ENCODE data around the gene HYAL4. TPM values are rescaled to one million over a fixed set of nuclear protein-coding genes. Genes with fewer than 3 reads are reported as not detected.

HYAL4 gene
- total RNA-seq: not detected
- long read RNA-seq: 0 reads

GRCh38 chr7:123844712-123845219, at the start of gene HYAL4:
HYAL4 (plus strand) TSS chr7:123845169; CDS start chr7:123868274, 23,105 bp downstream.
- H3K4me3 ChIP-seq: no peak within 1 kb of the TSS
- intact Hi-C loops (cut with DNase I): no loop called here
- TF ChIP-seq POLR2A (IDR thresholded peaks at IDR 0.05) (no peak), CTCF (IDR thresholded peaks at IDR 0.05) (no peak)
- no peaks in the 10 kb centered on the region for H3K27me3 ChIP-seq
- peaks cover 0 to 8% (median 0%) of the 10 kb centered on the region in 4 donors for H3K4me1 ChIP-seq
- ATAC-seq (peak in 2 of 4 donors; percentile 36 to 43), DNase-seq (no peak)
- 65% methylated on average over 6 of the region's 11 CpGs for WGBS (ENCODE audit: insufficient coverage, low coverage, low lambda C conversion rate, missing lambda C conversion rate)
- no peaks in the 10 kb centered on the region for H3K9me3 ChIP-seq
- no peaks in the 10 kb centered on the region for H3K36me3 ChIP-seq
- peak within 1 kb of the TSS in 1 of 3 donors; percentile 21 for H3K27ac ChIP-seq

GRCh38 chr7:123795917-123796316, 49.1 kb upstream of the HYAL4 start:
- TF ChIP-seq CTCF (IDR thresholded peaks at IDR 0.05) (no peak), POLR2A (IDR thresholded peaks at IDR 0.05) (no peak)
- Histone ChIP-seq H3K27me3 (no peaks in the 10 kb centered on the region), H3K4me1 (peaks cover 0 to 16% (median 5%) of the 10 kb centered on the region in 4 donors), H3K36me3 (no peaks in the 10 kb centered on the region), H3K27ac (no peak overlapping the region), H3K4me3 (no peak overlapping the region), H3K9me3 (no peaks in the 10 kb centered on the region)
- intact Hi-C loops (cut with DNase I): loop anchor here in 1 of 2 donors (10.0 kb wide), 1 partner anchor 69 kb away; no protein-coding TSS in a partner anchor
- no peak for DNase-seq
- no peak for ATAC-seq
- WGBS (ENCODE audit: insufficient coverage, low coverage, low lambda C conversion rate, missing lambda C conversion rate): 89% methylated on average over 1 of the region's 1 CpG

- 79% methylated on average over 1 of the region's 1 CpG for WGBS (ENCODE audit: insufficient coverage, low coverage, low lambda C conversion rate, missing lambda C conversion rate)
- H3K27ac ChIP-seq: no peak overlapping the region
- DNase-seq (no peak), ATAC-seq (no peak)
- peaks cover 0 to 16% (median 5%) of the 10 kb centered on the region in 4 donors for H3K4me1 ChIP-seq
- TF ChIP-seq POLR2A (IDR thresholded peaks at IDR 0.05) (no peak), CTCF (IDR thresholded peaks at IDR 0.05) (no peak)
- no peak overlapping the region for H3K4me3 ChIP-seq
- intact Hi-C loops (cut with DNase I): loop anchor here in 1 of 2 donors (10.0 kb wide), 1 partner anchor 68 kb away; no protein-coding TSS in a partner anchor
- no peaks in the 10 kb centered on the region for H3K36me3 ChIP-seq
- no peaks in the 10 kb centered on the region for H3K9me3 ChIP-seq
- H3K27me3 ChIP-seq: no peaks in the 10 kb centered on the region
These were observed 48.4 kb upstream of the HYAL4 start for GRCh38 chr7:123796568-123796967.

GRCh38 chr7:123797673-123798531, 47.1 kb upstream of the HYAL4 start:
- TF ChIP-seq CTCF (IDR thresholded peaks at IDR 0.05) (peak; percentile 41 to 51 (median 48)), POLR2A (IDR thresholded peaks at IDR 0.05) (no peak)
- H3K4me3 ChIP-seq: no peak overlapping the region

More at GRCh38 chr7:123797673-123798531, 47.1 kb upstream of the HYAL4 start:
- H3K9me3 ChIP-seq: no peaks in the 10 kb centered on the region
- intact Hi-C loops (cut with DNase I): loop anchor here in 1 of 2 donors (10.0 kb wide), 1 partner anchor 67 kb away; no protein-coding TSS in a partner anchor
- DNase-seq (no peak), ATAC-seq (peak; percentile 88 to 99 (median 95))
- no peaks in the 10 kb centered on the region for H3K36me3 ChIP-seq
- peaks cover 0 to 16% (median 5%) of the 10 kb centered on the region in 4 donors for H3K4me1 ChIP-seq
- H3K27ac ChIP-seq: peak overlapping the region in 1 of 3 donors; percentile 12
- no peaks in the 10 kb centered on the region for H3K27me3 ChIP-seq
- 49% methylated on average over 2 of the region's 2 CpGs for WGBS (ENCODE audit: insufficient coverage, low coverage, low lambda C conversion rate, missing lambda C conversion rate)
